HG02678 (cell line): ENCODE results near the gene PLPPR1.

Source experiments
- ATAC-seq: cut with Tn5 transposase; IDR thresholded peaks from one replicate; pipeline ENCODE4 v1.9.1; 2021; ENCODE audit warnings: mild to moderate bottlenecking, moderate library complexity; ENCODE audit not compliant: unreplicated experiment

PLPPR1 gene

DNA sequence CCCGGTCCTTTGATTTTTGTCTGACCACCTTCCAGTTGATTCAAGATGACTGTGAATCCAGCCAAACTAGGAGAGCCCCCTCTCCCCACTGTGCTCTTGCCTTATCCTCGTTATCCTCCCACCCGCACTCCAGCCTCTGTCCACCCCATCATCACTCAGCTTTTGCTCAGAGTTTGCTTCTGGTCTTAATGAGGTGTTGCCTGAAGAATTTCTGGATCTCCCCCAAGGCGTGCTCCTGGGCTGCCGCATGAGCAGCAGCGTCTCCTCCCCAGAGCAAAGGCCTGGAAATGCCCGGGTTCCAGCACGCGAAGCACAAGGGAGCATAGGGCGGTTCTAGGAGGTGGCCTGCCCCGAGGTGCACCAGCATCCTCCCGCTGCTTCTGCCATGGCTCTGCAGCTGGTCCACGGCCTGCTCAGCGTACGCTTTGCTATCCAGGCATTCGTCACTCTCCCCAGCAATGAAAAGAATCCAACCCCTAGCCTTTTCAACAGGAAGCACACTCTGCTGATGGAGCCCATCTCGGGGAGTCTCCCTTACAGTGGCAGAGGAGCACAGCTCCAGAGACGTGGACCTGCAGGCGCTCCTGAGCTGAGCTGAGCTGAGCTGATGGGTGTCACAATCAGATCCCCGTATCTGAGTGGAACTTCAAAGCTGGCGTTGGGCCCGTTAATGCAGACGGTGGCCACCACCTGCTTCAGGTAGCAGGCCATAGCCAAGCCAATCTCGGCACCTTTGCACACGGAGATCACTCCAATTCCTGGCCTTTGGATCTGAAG lies 305.6 kb downstream of the PLPPR1 start:
- no peak for ATAC-seq

DNA sequence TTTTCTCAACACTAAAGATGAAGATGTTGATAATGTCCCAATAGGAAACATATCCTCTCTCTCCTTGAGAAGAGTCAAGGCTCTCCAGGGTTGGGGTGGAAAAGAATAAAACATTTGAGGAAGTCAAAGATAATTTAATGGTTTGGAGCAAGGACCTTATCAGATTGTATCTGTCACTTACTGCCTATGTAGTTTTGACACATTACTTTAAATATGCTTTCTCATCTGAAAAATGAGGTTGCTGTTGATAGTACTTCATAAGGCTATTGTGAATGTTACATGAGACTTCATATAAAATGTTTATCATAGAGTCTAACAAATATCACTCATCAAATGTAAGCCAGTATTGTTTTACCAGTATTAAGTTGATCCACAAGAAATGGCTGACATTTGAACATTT lies 307.6 kb downstream of the PLPPR1 start:
- no peak for ATAC-seq

DNA sequence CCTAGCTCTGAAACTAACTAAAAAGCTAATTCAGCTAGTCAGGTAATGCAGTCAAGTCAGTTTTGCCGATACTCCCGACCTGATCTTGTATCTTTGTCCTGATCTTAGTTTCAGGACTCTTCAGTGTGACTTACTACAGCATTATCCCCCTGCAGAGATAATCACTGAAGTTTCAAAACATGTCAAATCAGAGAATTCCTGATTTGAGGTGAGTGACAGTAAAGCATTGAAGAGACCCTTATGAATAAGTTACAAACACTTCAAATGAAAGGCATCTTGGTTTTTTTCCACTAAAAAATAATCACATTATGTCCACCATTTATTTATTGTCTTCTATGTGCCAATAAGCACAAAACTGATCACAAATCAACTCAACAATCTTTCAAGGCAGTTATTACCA lies 308.7 kb downstream of the PLPPR1 start:
- no peak for ATAC-seq

DNA sequence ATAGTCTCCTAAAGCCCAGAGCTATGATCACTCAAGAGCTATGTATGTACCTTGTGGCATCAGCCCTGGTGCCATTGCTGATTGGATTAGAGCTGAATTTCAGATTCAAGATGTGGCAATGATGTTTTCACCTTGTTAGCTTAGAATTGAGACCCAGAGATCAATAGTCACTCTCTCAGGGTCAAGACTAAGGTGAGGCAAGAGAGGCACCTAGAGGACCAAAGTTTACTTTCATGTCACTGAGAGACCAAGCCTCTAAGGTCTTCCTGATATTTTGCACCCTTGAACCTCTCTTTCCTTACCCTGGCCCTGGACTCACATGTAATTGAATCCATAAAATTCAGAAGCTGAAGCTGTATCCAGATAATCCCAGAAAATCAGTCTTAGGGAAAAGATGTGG lies 313.4 kb downstream of the PLPPR1 start:
- no peak for ATAC-seq

DNA sequence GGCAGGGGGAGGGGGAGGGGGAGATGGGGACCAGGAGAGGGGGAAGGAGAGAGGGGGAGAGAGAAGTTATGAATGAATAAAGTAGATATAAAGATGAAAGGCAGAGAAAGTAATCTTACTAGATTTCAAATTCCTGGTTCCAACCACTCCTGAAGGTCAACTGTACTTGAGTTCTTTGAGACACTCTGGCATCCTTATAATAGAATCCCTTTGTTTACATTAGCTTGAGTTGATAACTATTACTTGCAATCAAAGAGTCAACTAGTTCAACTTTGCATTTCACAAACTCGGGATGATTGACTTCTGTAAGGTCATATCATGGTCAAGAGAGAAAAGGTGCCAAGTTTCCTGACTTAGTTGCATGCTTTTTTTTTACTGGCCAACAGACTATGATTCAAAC lies 314.1 kb downstream of the PLPPR1 start:
- no peak for ATAC-seq

DNA sequence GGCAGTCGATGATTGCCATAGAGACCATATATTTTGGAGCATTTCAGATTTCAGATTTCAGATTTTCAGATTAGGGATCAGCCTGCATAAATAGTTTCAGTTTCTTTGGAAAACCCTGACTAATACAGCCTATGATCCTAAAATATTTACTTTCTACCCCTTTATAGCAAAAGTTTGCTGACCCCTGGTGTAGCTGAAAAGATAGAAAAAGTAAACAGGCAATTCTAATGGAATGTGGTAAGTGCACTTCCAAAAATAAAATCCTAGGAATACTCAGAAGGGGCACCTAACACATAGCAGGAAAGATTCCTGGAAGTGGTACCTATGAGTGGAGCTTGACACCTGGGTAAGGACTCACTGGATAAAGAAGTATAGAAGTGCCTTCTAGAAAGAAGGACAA lies 321.8 kb downstream of the PLPPR1 start:
- ATAC-seq = no peak

DNA sequence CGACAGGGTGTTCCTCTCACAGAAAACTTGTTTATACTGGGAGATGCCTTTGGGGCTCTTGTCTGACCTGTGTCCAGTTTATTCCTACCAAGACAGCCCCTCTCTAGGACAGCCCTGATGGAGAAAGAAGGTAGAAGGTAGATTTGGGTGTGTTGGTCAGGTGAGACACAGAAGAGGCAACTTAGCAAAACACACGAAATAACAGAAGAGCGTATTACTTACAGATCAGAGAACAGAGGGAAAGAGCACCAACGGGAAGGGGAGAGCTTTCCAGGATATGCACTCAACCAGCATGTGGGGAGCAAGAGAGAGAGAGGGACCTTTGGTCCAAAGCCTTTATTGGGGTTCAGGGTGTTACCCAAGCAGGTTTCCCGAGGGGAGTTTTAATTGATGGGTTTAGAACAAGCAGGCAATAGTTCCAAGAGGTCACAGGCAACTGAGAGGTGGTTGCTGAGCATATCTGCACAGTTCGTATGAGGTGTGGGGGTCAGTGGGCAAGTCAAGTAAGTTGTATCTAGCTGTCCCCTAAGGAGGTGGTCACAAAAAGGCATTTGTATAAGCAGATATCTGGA lies 324.5 kb downstream of the PLPPR1 start:
- ATAC-seq = no peak

DNA sequence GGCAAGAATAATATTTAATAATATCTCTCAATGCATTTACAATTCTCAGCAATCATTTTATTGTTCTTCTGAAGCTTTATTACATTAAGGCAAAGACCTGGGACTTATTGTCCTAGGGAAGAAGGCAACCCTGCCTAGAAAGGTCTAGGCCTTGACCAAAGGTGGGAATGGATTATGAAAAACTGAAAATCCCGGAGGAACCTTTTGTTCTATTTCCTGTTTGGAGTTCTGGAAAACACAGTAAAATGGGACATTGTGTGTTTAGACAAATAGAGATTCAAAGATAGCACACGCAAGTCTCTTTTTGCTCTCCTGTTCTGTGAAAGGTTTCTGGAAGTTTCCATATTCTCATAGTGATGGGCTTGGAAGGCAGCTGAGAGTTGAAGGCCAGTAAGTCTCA lies 325.2 kb downstream of the PLPPR1 start:
- ATAC-seq = no peak

DNA sequence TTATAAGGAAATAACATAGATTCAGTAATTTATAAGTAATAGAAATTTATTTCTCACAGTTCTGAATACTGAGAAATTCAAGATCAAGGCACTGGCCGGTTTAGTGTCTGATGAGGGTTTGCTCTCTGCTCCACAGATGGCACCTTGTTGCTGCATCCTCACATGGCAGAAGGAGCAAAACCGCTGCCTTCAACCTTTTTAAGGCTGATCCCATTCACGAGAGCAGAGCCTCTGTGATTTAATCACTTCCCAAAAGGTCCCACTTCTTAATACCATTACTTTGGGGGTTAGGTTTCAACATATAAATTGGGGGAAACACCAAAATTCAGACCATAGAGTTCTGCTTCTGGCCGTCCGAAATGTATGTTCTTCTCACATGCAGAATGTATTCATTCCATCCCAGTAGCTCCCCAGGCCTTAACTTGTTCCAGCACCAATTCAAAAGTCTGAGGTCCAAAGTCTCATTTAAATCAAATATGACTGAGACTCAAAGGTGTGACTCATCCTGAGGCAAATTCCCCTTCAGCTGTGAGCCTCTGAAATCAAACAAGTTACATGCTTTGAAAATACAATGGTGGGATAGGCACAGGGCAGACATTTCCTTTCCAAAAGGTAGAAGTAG lies 325.7 kb downstream of the PLPPR1 start:
- ATAC-seq = no peak

DNA sequence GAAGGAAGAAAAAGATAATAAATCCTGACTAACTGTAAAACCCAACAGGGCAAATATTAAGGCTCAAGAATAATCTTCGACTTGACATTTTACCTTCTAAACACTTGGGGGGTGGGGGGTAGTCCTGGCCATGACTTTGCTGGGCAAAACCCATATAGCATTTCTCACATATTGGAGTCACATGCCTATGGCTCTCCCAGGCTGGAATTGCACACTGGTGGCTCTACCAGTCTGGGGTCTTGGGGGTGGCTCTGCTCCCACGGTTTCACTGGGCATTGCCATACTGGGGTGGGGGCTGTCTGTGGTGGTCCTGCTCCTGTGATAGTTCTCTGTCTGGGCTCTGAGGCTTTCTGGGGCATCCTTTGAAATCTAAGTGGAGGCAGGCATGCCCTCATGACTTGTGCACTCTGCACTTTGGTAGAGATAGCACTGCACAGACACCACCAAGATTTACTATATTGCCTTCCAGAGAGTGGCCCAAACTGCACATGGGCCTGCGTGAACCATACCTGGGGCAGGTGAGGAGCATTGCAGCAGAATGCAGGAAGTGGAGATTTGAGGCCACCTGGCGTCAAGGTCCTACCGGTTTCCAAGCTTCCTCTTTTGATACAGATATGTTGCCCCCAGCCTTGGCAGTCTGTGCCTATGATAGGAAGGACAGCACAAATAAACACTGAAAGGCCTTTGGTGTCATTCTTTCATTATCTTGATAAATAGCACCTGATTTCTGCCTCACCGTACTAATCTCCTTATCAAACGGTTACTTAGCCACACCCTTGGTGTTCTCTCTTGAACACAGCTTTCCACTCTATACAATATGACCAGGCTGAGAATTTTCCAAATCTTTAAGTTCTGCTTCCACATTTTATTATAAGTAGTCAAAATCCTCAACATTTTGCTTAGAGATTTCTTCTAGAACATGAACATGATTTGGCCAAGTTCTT lies 326.5 kb downstream of the PLPPR1 start:
- ATAC-seq = no peak

DNA sequence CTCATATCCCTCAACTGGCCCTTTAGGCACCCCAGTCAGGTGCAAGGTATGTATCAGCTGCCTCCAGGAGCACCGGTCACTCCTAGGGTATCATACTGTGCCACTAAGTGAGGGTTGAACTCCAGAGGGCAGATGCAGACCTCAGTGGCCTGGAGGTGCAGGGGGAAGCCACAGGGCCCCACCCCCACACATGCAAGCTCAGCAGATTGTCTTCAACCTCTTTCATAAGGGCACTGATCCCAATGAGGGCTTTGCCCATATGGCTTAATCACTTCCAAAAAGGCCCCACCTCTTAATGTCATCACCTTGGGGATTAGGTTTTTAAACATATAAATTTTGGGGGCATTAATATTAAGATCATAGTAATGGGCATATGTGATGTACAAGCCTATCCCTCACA lies 328.1 kb downstream of the PLPPR1 start:
- no peak for ATAC-seq

DNA sequence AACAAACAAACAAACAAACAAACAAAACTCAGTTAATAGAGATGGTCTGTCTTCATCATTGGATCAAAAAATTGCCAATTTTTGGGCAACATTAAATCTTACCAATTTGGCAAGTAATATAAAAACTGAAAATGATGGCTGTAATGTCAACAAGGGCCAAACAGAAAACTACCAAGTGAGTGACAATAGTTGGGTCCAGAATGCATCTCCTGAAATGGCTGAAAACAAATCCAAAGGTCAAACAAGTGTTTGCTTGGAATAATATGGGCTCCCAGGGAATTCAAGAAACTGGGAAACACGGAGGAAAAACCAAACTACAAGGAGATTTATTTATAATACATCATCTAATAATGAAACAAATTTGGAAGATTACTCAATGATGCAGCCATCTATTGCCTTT lies 331.2 kb downstream of the PLPPR1 start:
- no peak for ATAC-seq

DNA sequence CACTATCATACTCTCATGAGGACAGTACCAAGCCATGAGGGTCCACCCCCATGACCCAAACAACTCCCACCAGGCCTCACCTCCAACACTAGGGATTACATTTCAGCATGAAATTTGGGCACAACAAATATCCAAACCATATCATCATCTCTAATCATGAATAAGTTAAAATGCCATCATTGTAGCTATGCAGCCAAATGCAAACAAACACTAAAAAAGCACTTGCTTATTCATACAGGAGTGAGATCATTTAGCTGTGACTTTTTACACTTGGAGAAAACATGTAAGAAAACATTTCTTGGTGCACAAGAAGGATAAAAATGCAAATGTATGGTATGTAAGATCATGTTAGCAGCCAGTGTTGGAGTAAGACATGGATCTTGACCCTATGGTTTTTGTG lies 332.1 kb downstream of the PLPPR1 start:
- ATAC-seq = no peak

DNA sequence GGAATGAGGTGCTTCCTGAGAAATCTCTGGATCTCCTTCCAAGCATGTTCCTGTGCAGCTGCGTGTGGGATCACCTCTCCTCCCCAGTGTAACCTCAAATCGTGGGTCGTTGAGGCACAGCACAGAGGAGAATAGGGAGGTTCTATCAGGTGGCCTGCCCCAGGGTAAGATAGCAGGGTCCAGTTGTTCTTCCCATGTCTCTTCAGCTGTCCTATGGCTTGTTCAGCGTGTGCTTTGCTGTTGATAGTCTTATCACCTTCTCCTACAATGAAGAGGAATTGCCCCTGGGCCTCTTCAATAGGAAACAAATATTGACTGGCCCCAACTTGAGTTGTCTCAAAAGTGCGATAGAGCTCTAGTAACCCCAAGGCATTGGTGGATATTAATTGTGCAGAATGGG lies 333.9 kb downstream of the PLPPR1 start:
- no peak for ATAC-seq

DNA sequence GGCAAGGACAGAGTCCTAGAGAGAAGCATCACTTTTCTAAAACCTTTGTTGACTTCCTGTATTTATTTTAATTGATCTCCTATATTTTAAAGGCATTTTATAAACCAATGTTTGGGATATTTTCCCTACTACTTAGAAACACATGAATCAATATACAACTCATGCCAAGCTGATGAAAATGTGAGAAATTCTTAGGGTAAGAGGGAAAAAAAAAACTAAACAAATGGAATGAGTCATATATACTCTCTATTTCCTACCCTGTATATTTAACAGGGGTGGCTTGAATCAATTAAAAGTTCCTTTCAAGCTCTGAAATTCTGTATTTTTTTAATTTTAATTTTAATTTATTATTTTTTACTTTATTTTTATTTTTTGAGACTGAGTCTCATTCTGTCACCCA lies 336.7 kb downstream of the PLPPR1 start:
- ATAC-seq = no peak

DNA sequence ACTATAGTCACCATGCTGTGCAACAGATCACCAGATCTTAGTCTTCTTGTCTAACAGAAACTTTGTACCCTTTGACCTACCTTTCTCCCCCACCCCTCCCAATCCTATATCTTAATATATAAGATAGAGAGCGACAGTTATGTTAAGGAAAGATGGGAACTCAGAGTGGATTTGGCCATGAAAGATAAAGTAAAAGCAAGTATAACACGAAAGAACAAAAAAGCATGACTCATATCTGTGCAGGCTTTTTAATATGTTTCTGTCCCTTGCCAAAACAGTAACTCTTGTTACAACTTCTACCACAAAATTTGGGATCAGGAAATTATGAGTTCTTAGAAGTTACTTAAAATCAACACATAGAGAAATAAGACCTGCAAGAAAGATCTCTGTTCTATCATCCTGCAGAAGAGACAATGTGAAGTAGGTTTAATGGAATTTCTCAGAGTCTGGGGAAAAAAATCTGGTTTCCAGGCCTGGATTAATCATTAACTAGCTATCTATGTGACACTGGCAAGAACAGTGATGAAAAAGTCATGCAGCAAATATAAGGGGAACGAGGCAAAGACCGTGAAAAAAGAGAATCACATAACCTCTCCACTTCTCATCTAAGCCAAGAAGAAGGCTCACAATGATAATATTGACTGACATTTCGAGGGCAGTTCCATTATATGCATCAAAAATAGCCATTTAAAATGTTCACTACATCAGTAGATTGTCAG lies 337.7 kb downstream of the PLPPR1 start:
- no peak for ATAC-seq

DNA sequence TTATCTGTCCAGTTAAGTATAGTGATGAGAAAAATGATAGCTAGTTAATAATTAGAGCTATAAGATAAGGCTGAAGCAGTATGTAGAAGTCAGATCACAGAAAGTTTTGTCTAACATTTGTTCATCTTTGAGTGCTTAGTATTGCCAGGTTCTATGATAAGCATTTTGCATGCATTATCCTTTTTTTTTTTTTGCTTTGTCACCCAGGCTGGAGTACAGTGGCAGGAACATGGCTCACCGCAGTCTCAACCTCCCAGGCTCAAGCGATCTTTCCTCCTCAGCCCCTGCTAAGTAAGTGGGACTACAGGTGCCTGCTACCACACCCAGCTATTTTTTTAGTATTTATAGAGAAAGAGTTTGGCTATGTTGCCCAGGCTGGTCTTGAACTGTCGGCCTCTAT lies 338.8 kb downstream of the PLPPR1 start:
- no peak for ATAC-seq

DNA sequence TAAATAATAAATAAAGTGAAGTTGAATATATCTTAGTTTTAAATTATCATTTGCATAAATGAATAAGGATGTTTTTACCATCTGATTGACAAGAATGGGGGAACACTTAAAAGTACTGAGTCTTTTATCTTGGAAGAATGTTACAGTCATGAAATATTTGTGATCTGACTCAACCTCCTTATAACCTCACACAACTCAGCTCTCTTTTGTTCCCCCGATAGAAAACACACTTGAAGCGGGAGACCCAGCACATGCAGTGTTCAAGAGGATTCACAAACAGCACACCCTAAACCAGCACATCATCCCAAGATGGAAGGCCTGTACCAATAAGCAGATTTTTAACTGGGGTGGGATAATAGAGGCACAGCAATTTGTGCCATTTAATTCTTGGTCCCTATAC lies 340.8 kb downstream of the PLPPR1 start:
- no peak for ATAC-seq

DNA sequence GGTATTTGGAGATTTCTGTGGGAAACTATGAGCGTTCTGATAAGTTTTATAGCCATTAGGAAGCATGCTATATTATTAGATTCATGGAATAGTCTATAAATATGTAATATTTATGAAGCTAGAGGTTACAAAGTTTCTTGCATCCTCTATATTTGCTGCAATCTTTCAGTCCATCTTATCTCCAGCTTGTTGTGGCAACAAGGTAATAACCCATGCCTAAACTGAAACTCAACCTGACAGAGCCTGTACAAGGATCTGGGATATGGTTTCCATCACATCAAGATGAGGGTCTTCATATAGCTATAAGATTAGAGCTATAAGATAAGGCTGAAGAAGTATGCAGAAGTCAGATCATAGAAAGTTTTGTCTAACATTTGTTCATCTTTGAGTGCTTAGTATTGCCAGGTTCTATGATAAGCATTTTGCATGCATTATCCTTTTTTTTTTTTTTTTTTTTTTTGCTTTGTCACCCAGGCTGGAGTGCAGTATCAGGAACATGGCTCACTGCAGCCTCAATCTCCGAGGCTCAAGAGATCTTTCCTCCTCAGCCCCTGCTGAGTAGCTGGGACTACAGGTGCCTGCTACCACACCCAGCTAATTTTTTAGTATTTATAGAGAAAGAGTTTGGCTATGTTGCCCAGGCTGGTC lies 341.5 kb downstream of the PLPPR1 start:
- no peak for ATAC-seq

DNA sequence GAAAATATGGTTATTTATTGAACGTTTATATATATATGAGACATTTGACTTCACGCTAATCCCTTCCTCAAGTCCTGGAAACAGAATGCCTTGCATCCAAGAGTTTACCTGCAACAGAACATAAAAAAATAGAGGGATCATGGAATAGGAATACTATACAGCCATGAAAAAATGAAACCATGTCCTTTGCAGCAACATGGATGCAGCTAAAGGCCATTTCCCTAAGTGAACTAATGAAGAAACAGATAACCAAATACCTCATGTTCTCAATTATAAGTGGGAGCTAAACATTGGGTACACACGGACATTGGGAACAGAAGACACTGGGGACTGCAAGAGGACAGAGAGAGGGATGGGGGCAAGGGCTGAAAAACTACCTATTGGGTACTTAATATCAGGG lies 343.3 kb downstream of the PLPPR1 start:
- no peak for ATAC-seq
